ENCODE measurements around the gene RSPH1. TPM values are rescaled to one million over a fixed set of nuclear protein-coding genes. Genes with fewer than 3 reads are reported as not detected.

The RSPH1 gene
- total RNA-seq: under 1 TPM; 0.38 to 0.53 TPM

DNA sequence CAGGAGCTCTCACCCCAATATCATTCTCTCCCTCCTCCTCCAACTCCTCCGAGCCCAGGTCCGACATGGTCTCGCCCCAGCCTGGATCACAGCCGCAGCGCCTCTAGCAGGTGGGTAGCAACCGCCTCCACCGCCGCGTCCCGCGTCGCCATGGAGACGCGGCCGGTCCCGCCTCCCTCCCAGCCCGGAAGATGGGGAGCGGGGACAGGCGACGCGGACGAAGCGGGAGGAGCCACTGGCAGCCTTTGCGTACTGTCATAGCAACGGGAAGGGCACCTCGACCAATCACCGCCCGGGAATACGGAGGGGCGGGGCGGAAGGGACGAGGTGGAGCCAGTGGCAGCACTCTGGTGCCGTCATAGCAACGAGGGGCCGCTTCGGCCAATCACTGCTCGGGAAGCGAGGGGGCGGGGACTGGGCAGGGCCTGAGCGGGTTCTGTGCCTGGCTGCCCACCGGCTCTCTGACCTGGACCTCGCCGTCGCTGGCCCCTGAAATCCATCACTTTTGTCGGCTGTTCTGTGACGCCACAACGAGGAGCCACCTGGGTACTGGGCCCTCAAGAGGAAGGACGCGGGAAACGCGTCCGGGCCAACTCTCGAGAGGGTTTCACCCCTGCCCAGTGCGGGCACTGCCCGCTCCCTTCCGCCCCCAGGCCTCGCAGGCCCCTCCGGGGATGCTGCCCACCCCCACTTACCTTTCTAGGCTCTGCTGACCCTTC, at the start of gene RSPH1:
Gene RSPH1 (minus strand): TSS at position 105 of the 719 bp plus-strand sequence. CDS start 38 bp downstream, at position 67.
- ChIA-PET CTCF (interaction anchor here (1.1 kb wide), 1 partner anchor 115 kb away, joined by 3 read pairs; no protein-coding TSS in a partner anchor), POLR2A (interaction anchor here (0.6 to 2.4 kb wide), 3 partner anchors 18 to 87 kb away, joined by 3 to 6 read pairs (median 3); partner anchors contain the start of gene SLC37A1)
- intact Hi-C loops (cut with micrococcal nuclease): loop anchor here (1.0 to 2.0 kb wide), 4 partner anchors 18 to 478 kb away; partner anchors contain the start of gene PKNOX1
- peak; percentile 100 for DNase-seq
- Mint-ChIP-seq H3K36me3 (no peaks in the 10 kb centered on the region), H3K27me3 (peaks cover 1% of the 10 kb centered on the region), H3K4me1 (ENCODE audit: low read depth) (peaks cover 21% of the 10 kb centered on the region), H3K27ac (peak within 1 kb of the TSS; percentile 67), H3K4me3 (peak within 1 kb of the TSS; percentile 90), H3K9me3 (no peaks in the 10 kb centered on the region)

GRCh38 chr21:42545745-42546144, 49.7 kb upstream of the RSPH1 start:
- Mint-ChIP-seq H3K27me3 (no peaks in the 10 kb centered on the region), H3K9me3 (no peaks in the 10 kb centered on the region), H3K4me3 (no peak overlapping the region), H3K27ac (no peak overlapping the region), H3K4me1 (ENCODE audit: low read depth) (peaks cover 12% of the 10 kb centered on the region), H3K36me3 (peaks cover 53% of the 10 kb centered on the region)
- CTCF ChIA-PET: no interaction called here
- POLR2A ChIA-PET: no interaction called here
- no peak for DNase-seq
- intact Hi-C loops (cut with micrococcal nuclease): no loop called here

DNA sequence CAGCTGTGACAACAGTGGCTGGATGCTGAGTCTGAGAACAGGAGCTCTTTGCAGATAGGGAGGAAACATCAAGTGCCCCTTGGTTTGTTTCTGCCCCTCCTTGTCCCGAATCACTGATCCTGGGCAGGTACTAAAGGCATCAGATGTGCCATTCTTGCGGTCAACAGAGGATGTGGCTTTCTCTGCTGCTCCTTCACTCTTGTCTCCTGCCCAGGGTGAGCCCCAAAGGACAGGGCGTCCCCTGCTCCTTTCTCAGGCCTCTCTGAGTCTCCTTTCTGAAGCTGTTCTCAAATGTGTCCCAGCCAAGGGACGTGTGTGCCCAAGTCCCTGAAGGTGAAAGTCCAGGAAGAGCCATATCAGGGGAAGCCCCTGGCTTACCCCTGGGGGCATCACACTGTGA, 49.3 kb upstream of the RSPH1 start:
- Mint-ChIP-seq H3K27me3 (no peaks in the 10 kb centered on the region), H3K36me3 (peaks cover 53% of the 10 kb centered on the region), H3K4me1 (ENCODE audit: low read depth) (peaks cover 12% of the 10 kb centered on the region), H3K9me3 (no peaks in the 10 kb centered on the region), H3K4me3 (no peak overlapping the region), H3K27ac (no peak overlapping the region)
- DNase-seq: no peak
- ChIA-PET POLR2A (interaction anchor here (0.9 kb wide), 1 partner anchor 17 kb away, joined by 3 read pairs; no protein-coding TSS in a partner anchor), CTCF (no interaction called here)
- intact Hi-C loops (cut with micrococcal nuclease): no loop called here

DNA sequence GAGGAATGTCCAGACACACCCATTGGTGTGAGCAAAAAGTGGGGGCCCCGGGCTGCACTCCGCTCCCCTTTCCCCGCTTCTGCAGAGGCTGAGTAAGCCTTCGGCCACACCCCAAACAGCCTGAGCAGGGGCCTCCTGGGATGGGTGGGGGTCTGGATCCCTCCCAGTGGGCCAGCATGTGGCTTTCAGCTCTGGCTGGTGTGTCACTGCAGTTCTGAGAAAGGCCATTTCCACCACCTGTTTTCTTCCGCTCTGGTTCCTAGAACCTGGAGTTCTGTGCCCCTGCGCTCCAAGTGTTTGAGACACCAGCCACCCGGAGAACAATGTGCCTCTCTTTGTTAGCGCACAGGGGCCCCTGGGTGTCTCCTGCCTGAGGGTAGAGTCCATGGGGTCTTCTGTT, 48.5 kb upstream of the RSPH1 start:
- Mint-ChIP-seq H3K4me1 (ENCODE audit: low read depth) (peaks cover 12% of the 10 kb centered on the region), H3K36me3 (peaks cover 55% of the 10 kb centered on the region), H3K27ac (no peak overlapping the region), H3K9me3 (no peaks in the 10 kb centered on the region), H3K27me3 (no peaks in the 10 kb centered on the region), H3K4me3 (no peak overlapping the region)
- intact Hi-C loops (cut with micrococcal nuclease): no loop called here
- ChIA-PET POLR2A (interaction anchor here (0.9 kb wide), 1 partner anchor 17 kb away, joined by 3 read pairs; no protein-coding TSS in a partner anchor), CTCF (no interaction called here)
- DNase-seq: no peak

DNA sequence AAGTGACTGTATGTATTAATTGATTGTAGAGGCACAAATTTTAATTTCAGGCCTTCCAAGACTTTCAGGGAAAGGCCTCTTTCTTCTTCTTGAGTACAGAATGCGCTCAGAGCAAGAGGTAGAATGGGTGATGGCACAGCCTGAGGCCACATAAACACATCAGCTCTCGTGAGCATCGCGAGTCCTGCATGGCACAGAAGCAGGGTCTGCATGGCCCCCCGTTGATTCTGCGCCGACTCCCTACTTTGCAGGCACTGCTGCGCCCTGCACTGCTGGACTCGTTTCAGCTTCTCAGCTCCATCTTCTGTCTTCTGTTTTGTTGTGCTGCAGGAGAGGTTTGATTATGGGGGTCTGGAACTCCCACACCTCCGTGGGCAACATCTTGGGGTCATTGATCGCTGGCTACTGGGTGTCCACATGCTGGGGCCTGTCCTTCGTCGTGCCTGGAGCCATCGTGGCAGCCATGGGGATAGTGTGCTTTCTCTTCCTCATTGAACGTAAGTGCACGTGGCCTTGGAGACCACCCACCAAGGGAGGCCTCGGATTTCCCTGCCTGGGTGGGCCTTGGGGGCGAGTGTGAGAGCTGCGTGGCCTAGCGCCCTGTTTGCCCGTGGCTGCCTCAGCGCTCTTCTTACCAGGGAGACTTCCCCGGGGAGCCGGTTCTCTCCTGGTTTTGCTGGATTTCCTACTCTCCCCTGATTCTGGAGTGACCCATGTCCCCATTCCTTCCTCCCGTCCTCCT, 47.3 kb upstream of the RSPH1 start:
- intact Hi-C loops (cut with micrococcal nuclease): no loop called here
- Mint-ChIP-seq H3K36me3 (peaks cover 46% of the 10 kb centered on the region), H3K27me3 (no peaks in the 10 kb centered on the region), H3K4me1 (ENCODE audit: low read depth) (peaks cover 4% of the 10 kb centered on the region), H3K4me3 (no peak overlapping the region), H3K27ac (no peak overlapping the region), H3K9me3 (no peaks in the 10 kb centered on the region)
- no peak for DNase-seq
- ChIA-PET POLR2A (interaction anchor here (1.0 kb wide), 1 partner anchor 14 kb away, joined by 3 read pairs; no protein-coding TSS in a partner anchor), CTCF (interaction anchor here (0.6 kb wide), 1 partner anchor 50 kb away, joined by 3 read pairs; no protein-coding TSS in a partner anchor)

- intact Hi-C loops (cut with micrococcal nuclease): no loop called here
- no peak for DNase-seq
- Mint-ChIP-seq H3K9me3 (no peaks in the 10 kb centered on the region), H3K4me3 (no peak overlapping the region), H3K4me1 (ENCODE audit: low read depth) (peaks cover 4% of the 10 kb centered on the region), H3K36me3 (peaks cover 39% of the 10 kb centered on the region), H3K27me3 (no peaks in the 10 kb centered on the region), H3K27ac (no peak overlapping the region)
- ChIA-PET POLR2A (interaction anchor here (1.0 kb wide), 1 partner anchor 14 kb away, joined by 3 read pairs; no protein-coding TSS in a partner anchor), CTCF (interaction anchor here (0.6 kb wide), 1 partner anchor 50 kb away, joined by 3 read pairs; no protein-coding TSS in a partner anchor)
Observed at GRCh38 chr21:42542596-42542995, 46.6 kb upstream of the RSPH1 start.

- CTCF ChIA-PET: interaction anchor here (0.6 kb wide), 1 partner anchor 51 kb away, joined by 3 read pairs; no protein-coding TSS in a partner anchor
- peaks cover 4% of the 10 kb centered on the region for H3K4me1 Mint-ChIP-seq (ENCODE audit: low read depth)
- peaks cover 37% of the 10 kb centered on the region for H3K36me3 Mint-ChIP-seq
- DNase-seq: no peak
- no peak overlapping the region for H3K4me3 Mint-ChIP-seq
- no peaks in the 10 kb centered on the region for H3K9me3 Mint-ChIP-seq
- intact Hi-C loops (cut with micrococcal nuclease): no loop called here
- POLR2A ChIA-PET: interaction anchor here (1.0 kb wide), 1 partner anchor 13 kb away, joined by 3 read pairs; no protein-coding TSS in a partner anchor
- H3K27me3 Mint-ChIP-seq: no peaks in the 10 kb centered on the region
- no peak overlapping the region for H3K27ac Mint-ChIP-seq
Observed at GRCh38 chr21:42542196-42542595, 46.2 kb upstream of the RSPH1 start.

DNA sequence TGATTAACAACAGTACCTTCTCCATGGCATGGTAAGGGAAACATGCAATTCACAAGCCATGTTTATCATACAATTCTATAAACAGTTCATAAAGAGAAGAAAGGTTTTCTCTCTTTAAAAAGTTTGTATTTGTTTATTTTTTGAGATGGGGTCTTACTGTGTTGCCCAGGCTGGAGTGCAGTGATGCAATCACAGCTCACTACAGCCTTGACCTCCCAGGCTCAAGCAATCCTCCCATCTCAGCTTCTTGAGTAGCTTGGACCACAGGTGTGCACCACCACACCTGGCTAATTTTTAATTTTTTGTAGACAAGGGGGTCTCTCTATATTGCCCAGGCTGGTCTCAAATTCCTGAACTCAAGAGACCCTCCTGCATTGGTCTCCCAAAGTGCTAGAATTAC, 45.6 kb upstream of the RSPH1 start:
- CTCF ChIA-PET: no interaction called here

GRCh38 chr21:42541174-42541573, 45.1 kb upstream of the RSPH1 start:
- no peak overlapping the region for H3K4me3 Mint-ChIP-seq
- H3K9me3 Mint-ChIP-seq: no peaks in the 10 kb centered on the region
- CTCF ChIA-PET: no interaction called here
- POLR2A ChIA-PET: interaction anchor here (0.6 kb wide), 1 partner anchor 144 kb away, joined by 4 read pairs; no protein-coding TSS in a partner anchor
- intact Hi-C loops (cut with micrococcal nuclease): no loop called here
- H3K27me3 Mint-ChIP-seq: no peaks in the 10 kb centered on the region
- H3K36me3 Mint-ChIP-seq: peaks cover 36% of the 10 kb centered on the region
- no peak overlapping the region for H3K27ac Mint-ChIP-seq
- no peak for DNase-seq
- peaks cover 4% of the 10 kb centered on the region for H3K4me1 Mint-ChIP-seq (ENCODE audit: low read depth)

More for the DNA sequence above, 45.6 kb upstream of the RSPH1 start:
- no peak overlapping the region for H3K4me3 Mint-ChIP-seq
- intact Hi-C loops (cut with micrococcal nuclease): no loop called here
- peaks cover 33% of the 10 kb centered on the region for H3K36me3 Mint-ChIP-seq
- no peaks in the 10 kb centered on the region for H3K9me3 Mint-ChIP-seq
- H3K27me3 Mint-ChIP-seq: no peaks in the 10 kb centered on the region
- no peak for DNase-seq
- H3K4me1 Mint-ChIP-seq (ENCODE audit: low read depth): peaks cover 4% of the 10 kb centered on the region
- H3K27ac Mint-ChIP-seq: no peak overlapping the region
- POLR2A ChIA-PET: no interaction called here

DNA sequence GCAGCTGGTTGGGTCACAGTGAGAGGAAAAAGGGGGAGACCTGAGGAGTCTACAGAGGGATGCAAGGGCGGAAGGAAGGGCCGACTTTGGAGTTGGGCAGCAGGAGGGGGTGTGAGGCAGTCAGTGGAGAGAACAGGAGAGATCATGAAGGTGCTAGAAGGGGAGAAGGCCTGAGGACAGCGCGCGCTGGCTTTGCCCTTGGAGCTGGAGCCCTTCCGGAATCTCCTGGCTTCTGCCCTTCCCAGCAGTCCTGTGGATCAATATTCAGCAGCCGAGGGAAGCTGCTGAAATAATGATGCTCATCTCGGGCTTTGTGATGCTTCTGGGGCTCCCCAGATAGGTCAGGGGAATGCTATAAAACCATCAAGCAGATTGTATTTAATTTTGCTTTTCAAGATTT, 44.4 kb upstream of the RSPH1 start:
- Mint-ChIP-seq H3K9me3 (no peaks in the 10 kb centered on the region), H3K36me3 (peaks cover 36% of the 10 kb centered on the region), H3K4me3 (no peak overlapping the region), H3K27me3 (no peaks in the 10 kb centered on the region), H3K4me1 (ENCODE audit: low read depth) (peaks cover 4% of the 10 kb centered on the region), H3K27ac (no peak overlapping the region)
- POLR2A ChIA-PET: interaction anchor here (0.6 kb wide), 1 partner anchor 145 kb away, joined by 4 read pairs; no protein-coding TSS in a partner anchor
- no peak for DNase-seq
- CTCF ChIA-PET: interaction anchor here (1.4 kb wide), 1 partner anchor 159 kb away, joined by 3 read pairs; no protein-coding TSS in a partner anchor
- intact Hi-C loops (cut with micrococcal nuclease): no loop called here

DNA sequence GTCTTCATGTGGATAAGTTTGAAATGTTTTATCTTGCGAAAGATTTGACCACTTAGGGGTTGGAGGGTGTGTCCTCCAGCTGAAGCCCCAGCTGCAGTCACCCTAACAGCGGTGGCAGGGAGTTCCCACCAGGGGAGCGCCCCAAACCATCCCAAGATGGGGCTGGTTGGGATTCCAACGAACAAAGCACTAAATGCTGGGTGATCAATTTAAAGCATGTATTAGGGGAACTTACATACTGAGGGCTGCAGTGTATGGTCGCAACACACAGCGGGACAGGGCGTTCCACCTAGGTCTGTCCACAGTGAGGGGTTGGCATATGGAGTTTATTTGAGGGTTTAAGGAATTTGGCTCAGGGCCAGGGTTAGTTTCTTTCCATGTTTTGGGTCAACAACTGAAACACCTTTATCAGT, 43.9 kb upstream of the RSPH1 start:
- Mint-ChIP-seq H3K27me3 (no peaks in the 10 kb centered on the region), H3K36me3 (peaks cover 34% of the 10 kb centered on the region), H3K4me1 (ENCODE audit: low read depth) (peaks cover 1% of the 10 kb centered on the region), H3K27ac (no peak overlapping the region), H3K4me3 (no peak overlapping the region), H3K9me3 (no peaks in the 10 kb centered on the region)
- ChIA-PET POLR2A (interaction anchor here (1.6 kb wide), 1 partner anchor 12 kb away, joined by 4 read pairs; no protein-coding TSS in a partner anchor), CTCF (interaction anchor here (1.4 kb wide), 1 partner anchor 159 kb away, joined by 3 read pairs; no protein-coding TSS in a partner anchor)
- DNase-seq: no peak
- intact Hi-C loops (cut with micrococcal nuclease): no loop called here

GRCh38 chr21:42539342-42539741, 43.3 kb upstream of the RSPH1 start:
- H3K36me3 Mint-ChIP-seq: peaks cover 32% of the 10 kb centered on the region
- no peaks in the 10 kb centered on the region for H3K27me3 Mint-ChIP-seq
- no peak overlapping the region for H3K4me3 Mint-ChIP-seq
- H3K4me1 Mint-ChIP-seq (ENCODE audit: low read depth): peaks cover 4% of the 10 kb centered on the region
- no peak overlapping the region for H3K27ac Mint-ChIP-seq
- CTCF ChIA-PET: no interaction called here
- no peaks in the 10 kb centered on the region for H3K9me3 Mint-ChIP-seq
- DNase-seq: no peak
- intact Hi-C loops (cut with micrococcal nuclease): no loop called here
- POLR2A ChIA-PET: interaction anchor here (1.6 kb wide), 1 partner anchor 11 kb away, joined by 4 read pairs; no protein-coding TSS in a partner anchor
